Measurements from ENCODE around the gene HDAC7.

Gene HDAC7

DNA sequence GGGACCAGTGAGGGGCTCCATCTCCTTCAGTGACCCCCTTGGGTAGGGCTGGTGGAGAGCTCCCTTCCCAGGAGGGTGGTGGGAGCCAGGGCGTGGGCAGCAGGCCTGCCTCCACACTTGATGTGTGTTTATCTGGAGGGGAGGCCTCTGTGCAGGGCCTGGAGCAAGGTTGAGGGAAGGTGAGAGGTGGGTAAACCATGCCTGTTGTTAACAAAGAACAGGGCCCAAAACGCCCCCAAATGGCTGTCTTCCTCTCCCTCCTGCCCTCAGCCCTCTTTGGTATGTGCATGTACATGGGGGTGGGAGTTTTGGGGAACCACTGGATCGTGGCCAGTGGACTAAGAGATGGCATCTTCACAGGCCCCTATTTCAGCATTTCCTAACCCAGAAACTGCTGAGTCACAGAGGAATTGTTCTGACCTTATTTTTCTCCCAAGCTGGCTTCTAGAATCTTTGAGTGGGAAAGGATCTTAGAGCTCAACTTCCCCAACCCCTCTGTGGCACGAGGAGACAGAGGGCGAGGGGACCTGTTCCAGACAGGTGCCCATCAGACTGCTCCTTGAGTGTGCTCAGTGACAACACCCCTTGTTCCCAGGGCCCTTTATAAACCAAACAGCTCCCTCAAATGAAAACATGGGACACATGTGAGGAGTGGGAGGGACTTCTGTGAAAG lies 43.1 kb downstream of the HDAC7 start:
- no peak for DNase-seq

DNA sequence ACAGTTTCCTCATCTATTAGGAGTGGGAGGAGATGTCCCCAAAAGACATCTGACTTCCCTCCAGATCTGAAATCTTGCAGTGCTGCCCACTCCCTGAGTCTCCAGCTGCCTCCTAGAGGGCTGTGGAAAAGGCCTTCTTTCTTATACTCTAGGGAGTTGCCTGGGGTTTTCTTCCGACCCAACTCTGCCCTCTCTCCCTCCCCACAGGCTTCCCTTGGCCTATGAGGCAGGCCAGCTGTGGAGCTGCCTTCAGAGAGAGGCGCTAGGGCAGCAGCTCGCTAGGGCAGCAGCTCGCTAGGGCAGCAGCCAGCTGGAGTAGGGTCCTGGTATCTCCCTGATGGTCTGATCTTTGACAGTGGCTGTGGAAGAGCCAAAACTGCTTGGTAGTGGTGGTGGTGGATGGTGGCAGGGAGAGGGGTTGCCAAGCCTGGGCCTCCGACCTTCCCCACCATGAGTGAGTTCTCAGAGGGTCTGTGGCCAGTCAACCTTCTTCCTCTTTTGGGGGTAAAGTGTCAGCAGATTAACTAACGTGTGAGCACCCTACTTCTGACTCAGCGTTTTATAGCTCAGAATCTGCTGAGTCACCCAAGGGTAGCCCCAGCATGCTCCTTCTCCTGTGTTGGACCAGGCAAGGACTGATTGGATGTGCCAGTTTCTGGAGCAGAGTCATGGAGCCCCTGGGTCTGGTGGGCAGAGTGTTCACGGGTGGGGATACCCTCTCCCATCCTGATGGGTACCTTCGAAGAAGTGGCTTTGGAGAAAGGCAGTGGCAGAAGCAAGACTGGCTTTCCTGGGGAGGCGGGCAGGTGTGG lies 44.4 kb downstream of the HDAC7 start:
- DNase-seq: no peak

DNA sequence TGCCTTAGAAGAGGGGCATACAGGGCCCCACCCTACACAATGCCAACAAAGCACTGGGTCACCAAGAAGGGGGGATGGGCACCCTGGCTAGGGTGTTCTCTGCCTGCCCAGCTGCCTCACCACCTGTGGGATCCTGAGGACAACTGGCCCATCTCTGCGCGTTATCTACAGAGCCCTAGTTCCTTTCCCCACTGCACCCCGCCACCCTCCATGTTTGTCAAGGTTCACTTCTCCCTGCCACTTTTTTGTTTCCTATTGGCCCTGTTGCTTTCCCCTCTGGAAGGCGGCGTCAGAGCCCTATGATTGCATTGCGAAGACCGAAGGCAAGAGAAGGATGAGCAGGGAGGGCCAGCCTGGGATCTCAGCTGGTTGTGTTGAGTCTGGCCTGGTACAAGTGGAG lies 45.0 kb downstream of the HDAC7 start:
- no peak for DNase-seq

DNA sequence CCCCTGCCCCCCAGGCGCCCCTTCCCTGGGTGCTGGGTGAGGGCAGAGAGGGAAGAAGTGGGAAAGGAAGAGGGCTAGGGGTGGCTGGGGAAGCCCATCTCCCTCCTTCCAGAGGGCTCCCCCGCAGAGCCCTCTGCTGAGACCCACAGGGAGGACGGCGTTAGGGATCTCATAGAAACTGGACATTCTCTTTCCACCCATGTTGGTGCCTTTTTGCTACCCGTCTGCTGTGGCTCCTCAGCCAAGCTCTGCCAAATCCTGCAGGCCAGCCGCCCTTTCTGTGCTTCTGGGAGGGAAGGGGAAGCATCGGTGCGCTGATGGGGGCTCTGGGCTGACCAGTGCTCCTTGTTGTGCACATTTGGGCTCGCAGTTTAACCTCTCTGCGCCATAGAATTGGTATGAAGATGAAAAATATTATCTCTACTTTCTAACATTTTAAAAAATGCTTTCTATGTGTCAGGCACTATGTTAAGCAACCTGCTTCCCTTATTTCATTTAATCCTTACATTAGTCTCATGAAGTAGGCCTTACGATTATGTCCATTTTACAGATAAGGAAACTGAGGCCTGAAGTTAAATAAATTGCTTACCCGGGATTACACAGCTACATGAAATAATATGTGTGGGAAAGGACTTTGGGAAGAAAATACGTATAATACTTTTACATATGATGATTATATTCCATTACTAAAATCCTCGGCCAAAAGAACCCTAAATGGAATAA lies 45.7 kb downstream of the HDAC7 start:
- DNase-seq: no peak

GRCh38 chr12:47773062-47773857 lies 46.4 kb downstream of the HDAC7 start, which contains the start of gene SLC48A1:
TSS of gene SLC48A1 (plus strand) at chr12:47773238. CDS start at chr12:47773305, 67 bp downstream.
- peak; percentile 74 for DNase-seq

DNA sequence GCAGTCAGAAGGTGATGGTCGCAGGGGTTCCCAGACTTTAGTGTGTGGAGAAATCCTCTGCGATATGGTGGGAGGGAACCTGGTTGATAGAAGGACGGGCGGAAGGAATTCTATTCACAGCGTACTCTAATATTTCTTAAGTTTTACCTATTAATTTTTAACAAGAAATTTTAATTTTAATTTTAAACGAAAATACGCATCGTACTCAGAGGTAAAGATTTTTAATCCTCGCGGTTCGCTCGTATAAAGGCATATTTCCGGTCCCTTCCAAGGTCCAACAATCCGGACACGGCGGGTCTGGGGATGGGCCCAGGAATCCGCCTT lies 47.0 kb downstream of the HDAC7 start:
- no peak for DNase-seq

DNA sequence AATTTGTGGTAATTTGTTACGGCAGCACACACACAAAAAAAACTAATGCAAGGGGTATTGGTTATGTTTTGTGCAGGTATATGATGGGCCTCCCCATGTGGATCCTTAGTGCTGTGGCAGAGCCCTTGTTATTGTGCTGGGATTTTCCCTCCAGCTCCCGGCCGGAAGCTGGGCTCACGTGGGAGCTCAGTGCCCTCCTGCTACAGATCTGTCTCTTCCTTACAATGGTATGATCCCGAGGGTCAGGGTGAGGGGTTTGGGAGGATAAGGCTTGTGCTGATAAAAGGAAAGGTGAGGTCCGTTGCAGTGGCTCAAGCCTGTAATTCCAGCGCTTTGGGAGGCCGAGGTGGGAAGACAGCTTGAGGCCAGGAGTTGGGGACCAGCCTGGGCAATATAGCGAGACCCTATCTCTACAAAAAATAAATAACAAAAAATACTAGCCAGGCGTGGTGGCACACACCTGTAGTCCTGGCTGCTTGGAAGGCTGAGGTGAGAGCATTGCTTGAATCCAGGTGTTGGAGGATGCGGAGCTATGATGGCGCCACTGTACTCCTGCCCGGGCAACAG lies 47.5 kb downstream of the HDAC7 start:
- DNase-seq: no peak

- no peak for DNase-seq
Observed at GRCh38 chr12:47771304-47771703, 48.4 kb downstream of the HDAC7 start.

DNA sequence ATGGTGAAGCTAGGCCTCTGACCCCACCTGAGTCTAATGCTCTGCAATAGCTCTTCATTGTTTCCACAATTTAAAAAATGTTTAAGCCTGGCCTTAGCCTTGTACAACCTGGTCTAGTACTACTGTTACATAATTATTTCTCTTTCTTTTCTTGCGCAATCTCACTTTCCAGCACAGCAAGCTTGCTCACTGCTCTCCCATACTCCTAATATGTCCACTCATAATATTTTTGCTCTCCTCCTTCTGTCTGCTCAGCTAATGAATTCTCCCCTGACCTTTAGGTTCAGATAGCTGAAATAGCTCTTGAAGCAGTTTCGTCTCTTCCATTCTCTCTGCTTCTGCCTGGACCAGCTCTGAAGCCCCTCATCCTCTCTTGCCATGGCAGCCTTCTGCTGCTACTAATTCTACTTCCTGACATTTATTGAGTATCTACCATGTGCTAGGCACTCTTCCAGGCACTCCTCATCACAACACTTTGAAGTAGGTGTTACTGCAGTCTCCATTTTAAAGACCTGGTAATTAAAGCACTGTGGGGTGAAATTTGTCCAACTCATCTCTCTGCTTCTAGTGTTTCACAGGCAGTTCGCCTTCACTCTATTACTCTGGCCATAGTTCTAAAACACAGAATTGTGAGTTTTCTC lies 49.5 kb downstream of the HDAC7 start:
- no peak for DNase-seq

DNA sequence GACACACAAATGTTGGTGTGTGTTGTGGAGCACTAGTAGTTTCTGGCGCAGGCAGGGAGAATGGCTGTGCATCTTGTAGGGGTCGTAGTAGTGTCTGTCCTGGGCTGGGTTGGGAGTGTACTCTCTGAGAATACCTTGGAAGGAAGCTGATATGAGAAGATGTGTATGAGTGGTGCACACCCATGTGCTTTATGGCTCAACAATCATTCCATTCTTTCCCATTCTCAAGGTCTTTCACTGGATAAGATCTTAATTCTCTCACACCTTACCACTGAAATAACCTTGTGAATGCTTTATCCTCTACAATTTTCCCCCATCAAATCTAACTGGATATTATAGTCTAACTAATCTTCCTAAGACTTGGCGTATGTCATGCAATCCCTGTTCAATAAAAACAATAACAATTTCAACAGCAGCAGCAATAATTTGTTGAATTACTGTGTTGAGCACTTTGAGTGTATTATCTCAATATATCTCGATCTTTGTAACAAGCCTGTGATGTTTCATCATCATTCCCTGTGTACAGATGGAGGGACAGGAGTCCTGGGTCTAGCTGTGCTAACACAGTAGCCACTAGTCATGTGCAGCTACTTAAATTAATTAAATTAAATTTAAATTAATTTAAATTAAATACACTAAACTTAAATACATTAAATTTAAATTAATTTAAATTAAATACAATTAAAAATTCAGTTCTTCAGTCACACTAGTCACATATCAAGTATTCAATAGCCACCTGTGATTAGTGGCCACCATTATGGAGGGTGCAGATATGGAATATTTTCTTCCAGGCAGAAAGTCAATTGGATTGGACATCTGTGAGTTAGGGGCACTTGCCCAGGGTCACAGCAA lies 50.2 kb downstream of the HDAC7 start:
- no peak for DNase-seq

- no peak for DNase-seq
Observed at GRCh38 chr12:47768323-47768811, 51.3 kb downstream of the HDAC7 start.

- DNase-seq: peak; percentile 71
Observed at GRCh38 chr12:47767216-47767724, 52.4 kb downstream of the HDAC7 start.

DNA sequence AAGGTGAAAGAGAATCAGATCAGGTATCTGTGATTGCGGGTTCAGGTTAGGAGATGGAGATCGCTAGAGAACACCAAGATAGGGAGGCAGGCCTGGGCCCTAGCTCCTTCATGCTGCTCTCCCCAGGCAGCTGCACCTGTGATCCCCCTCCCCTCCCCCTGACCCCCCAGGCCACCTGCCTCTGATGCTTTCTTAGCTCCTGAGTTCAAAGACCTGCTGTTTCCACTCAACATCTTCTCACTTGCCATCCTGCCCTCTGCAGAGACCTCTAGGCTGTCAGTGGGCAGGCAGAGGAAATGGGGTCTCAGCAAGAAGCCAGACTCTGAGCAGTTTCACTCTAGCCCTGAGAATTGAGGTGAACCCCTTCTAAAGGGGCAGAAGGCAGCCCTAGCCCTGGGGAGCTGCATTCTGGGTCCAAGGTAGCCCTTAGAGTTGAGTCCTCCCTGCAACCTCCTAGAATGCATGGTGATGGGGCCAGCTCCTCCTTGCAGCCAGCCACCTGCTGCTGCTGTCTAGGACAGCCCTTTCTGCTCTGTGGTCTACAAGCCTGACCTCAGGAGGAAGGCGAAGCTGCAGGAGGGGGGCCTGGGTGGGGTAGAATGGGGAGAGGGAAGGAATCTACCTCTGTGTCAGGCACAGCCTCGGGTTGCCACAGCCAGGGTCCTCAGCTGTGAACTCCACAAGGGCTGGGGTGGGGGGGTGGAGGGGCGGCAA lies 53.0 kb downstream of the HDAC7 start:
- DNase-seq: no peak

GRCh38 chr12:47763481-47764346 lies 56.0 kb downstream of the HDAC7 start:
- DNase-seq: no peak

DNA sequence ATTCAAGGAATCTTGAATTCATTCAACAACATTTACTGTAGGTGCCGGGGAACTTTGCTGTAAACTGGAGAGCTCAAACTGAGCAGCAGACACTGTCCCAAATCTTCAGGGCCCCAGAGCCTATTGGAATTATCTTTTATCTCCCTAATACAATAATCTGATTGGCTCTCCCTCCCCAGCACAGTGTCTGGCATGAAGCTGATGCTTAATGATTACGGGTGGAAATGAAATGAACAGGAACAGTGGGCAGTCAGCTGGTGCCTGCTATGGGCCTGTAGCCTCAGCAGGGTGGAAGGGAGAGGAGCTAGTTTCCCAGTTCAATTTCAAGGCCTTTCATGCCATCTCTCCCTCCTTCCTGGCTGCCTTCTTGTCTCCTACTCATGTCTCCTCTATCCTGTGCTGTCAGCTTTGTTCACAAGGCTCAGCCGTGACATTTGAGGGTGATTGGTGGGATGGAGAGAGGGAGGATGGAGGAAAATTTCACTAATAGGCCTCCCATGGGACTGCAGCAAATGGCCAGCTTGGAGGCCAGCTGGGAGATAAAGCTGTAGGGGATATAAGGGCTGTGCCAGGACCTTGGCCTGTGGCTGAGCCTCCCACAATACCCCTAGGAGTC lies 56.7 kb downstream of the HDAC7 start:
- DNase-seq: no peak

DNA sequence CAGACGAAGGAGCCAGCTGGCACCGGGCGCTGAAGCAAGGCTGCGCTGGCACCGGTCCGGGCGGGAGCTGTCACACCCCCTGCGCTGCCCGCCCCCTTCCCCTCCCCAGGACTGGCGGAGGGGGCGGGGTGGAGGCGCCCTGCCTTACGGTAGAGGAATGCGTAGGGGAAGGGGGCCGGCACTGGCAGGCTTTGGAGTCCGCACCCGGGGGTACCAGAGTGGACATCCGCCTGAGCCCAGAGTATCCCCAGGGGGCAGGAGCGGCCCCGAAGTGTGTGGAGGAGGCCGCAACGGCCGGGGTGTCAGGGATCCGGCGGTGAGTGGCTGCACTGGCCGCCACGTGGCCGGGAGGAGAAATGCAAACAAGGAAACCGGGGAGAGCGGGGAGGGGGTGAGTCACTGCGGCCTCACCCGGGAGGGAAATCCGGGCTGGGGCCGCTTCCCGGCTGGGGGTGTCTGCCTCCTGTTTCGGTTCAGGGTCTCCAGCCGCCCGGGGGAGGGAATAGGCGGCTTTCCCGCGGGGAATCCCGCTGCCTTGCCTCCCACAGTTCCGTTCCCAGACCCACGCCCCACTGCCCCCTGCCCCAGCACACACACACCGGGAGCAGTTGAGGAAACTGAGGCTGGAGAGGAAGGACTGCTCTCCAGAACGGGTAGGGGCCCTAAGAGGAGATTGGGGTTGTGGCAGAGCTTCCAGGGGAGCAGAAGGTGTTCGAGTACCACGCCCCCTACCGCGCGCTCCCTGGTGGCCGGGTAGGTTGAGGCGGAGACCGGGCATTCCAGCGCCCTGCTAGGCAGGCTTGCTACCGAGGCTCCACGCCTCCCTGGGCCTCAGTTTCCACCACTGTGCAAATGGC lies 60.6 kb downstream of the HDAC7 start, which contains the start of gene RAPGEF3:
RAPGEF3 (minus strand) TSS at position 47 of the 857 bp plus-strand sequence. CDS start 324 bp downstream, outside the sequence.
- peak; percentile 61 for DNase-seq

DNA sequence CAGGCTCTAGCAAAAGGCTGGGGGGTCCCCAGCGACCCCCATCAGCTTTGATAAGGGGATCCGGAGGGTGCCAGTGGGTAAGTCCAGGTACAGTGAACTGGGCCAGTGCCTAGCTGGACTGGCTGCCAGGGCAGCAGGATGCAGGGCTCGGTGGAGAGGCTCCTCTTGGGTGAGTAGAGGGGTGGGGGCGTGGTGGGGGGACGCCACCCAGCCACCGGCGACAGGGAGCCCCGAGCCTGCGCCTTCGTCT lies 61.2 kb downstream of the HDAC7 start:
- DNase-seq: no peak

All from activated CD4-positive, alpha-beta T cell treated with anti-CD3 and anti-CD28 coated beads, Interleukin-2, amount 50 U/mL, for 1 hour (primary cell).